Smooth muscle cell of the brain vasculature (primary cell): ENCODE results near the gene MYOF.
"Not testable (repeated sequence)": the region's sequence is repeated elsewhere in the genome, so short reads cannot be mapped to it uniquely, and the experiment has no call there.

Source experiments
- DNase-seq: peaks from one replicate; pipeline ENCODE4 v3.0.0-alpha.2; 2012; ENCODE audit warnings: low read depth, low spot score

Gene MYOF

GRCh38 chr10:93476756-93477155 is 5.4 kb downstream of the MYOF start:
- DNase-seq: no peak

GRCh38 chr10:93475871-93476270 is 6.3 kb downstream of the MYOF start:
- no peak for DNase-seq

- no peak for DNase-seq
Measured at GRCh38 chr10:93475227-93475626, 6.9 kb downstream of the MYOF start.

GRCh38 chr10:93473804-93474472 is 8.2 kb downstream of the MYOF start:
- no peak for DNase-seq

GRCh38 chr10:93473161-93473560 is 9.0 kb downstream of the MYOF start:
- no peak for DNase-seq

GRCh38 chr10:93471110-93471651 is 11.0 kb downstream of the MYOF start:
- peak; percentile 90 for DNase-seq

GRCh38 chr10:93469454-93469853 is 12.7 kb downstream of the MYOF start:
- DNase-seq: no peak

GRCh38 chr10:93468461-93469213 is 13.5 kb downstream of the MYOF start:
- no peak for DNase-seq

GRCh38 chr10:93467635-93468034 is 14.5 kb downstream of the MYOF start:
- not testable (repeated sequence) for DNase-seq

GRCh38 chr10:93465806-93466675 is 16.1 kb downstream of the MYOF start:
- DNase-seq: peak; percentile 78

- DNase-seq: no peak
Measured at GRCh38 chr10:93464776-93465388, 17.3 kb downstream of the MYOF start.

GRCh38 chr10:93463723-93464476 is 18.2 kb downstream of the MYOF start:
- no peak for DNase-seq

- no peak for DNase-seq
Measured at GRCh38 chr10:93462881-93463280, 19.3 kb downstream of the MYOF start.

GRCh38 chr10:93462371-93462770 is 19.8 kb downstream of the MYOF start:
- no peak for DNase-seq

GRCh38 chr10:93461807-93462178 is 20.3 kb downstream of the MYOF start:
- DNase-seq: no peak

- no peak for DNase-seq
Measured at GRCh38 chr10:93461109-93461806, 20.9 kb downstream of the MYOF start.

GRCh38 chr10:93459466-93459865 is 22.7 kb downstream of the MYOF start:
- no peak for DNase-seq

GRCh38 chr10:93458821-93459257 is 23.3 kb downstream of the MYOF start:
- DNase-seq: peak; percentile 99

- no peak for DNase-seq
Measured at GRCh38 chr10:93457511-93457910, 24.6 kb downstream of the MYOF start.

GRCh38 chr10:93456480-93456879 is 25.7 kb downstream of the MYOF start:
- no peak for DNase-seq
